ENCODE measurements around the gene C19orf53.
A peak's percentile ranks its signal among the peaks of the same experiment; 100 is the strongest.
"Not testable (repeated sequence)": the region's sequence is repeated elsewhere in the genome, so short reads cannot be mapped to it uniquely, and the experiment has no call there.

The C19orf53 gene

DNA sequence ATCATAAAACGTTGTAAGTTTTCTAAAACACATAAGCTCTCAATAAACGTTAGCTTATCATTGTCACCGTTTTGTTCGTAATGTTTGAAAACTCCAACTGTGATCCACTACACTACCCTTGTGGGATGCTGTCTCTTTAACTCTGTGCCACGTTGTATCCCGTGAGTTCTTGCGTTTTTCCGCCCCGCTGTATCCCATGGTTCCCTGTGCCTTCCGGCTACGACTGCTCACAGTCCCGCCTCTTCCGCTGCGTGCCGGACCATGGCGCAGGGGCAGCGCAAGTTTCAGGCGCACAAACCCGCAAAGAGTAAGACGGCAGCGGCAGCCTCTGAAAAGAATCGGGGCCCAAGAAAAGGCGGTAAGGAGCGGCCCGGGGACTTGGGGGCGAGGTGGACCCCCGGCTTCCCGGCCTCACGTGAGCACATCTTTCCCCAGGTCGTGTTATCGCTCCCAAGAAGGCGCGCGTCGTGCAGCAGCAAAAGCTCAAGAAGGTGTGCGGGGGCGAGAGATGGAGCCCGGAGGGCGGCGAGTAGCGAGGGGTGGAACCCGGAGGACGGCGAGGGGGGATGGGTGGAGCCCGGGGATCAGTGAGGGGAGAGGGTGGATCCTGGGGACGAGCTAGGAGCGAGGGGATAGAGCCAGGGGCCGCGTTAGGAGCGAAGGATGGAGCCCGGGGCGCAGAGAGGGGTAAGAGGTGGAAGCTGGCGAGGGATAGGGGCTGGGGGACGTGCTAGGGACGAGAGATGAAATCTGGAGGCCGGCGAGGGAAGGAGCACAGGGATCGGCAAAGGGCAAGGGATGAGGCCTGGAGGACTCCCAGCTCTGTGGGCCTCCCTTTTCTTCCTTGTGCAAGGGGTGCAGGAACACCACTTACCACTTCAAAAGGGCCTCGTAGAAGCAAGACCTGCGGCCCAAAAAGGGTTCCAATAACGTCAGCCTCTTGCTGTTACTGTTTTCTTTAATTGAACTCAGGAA is at the start of gene C19orf53:
Gene C19orf53 (plus strand): TSS at position 240 of the 975 bp plus-strand sequence. CDS start 22 bp downstream, at position 262.
- peak; percentile 75 for DNase-seq

DNA sequence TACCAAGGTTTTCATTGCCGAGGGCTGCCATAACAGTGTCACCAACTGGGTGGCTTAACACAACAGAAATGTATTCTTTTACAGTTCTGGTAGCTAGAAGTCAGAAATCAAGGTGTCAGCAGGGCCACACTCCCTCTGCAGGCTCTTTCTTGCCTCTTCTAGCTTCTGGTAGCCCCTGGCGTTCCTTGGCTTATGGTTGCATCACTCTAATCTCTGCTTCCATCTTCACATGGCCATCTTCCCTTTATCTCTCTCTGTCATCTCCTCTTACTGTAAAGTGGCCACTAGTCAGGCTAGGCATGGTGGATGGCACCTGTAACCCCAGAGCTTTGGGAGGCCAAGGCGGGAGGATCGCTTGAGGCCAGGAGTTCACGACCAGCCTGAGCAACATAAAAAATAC is 47.9 kb upstream of the C19orf53 start:
- no peak for DNase-seq

DNA sequence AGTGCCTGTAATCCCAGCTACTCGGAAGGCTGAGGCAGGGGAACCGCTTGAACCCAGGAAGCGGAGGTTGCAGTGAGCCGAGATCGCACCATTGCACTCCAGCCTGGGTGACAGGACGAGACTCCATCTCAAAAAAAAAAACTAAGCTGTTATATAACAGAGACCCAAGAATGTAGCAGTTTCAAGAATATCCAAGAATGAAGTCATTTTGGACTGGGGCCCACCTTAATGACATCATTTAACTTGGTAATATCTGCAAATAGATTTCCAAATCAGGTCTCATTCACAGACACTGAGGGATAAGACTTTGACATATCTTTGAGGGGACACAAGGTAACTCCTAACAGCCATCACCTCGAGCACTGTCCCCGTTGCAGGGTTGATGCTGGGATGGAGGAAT is 46.5 kb upstream of the C19orf53 start:
- DNase-seq = no peak

- peak; percentile 16 for DNase-seq
These were observed 44.4 kb upstream of the C19orf53 start for GRCh38 chr19:13729859-13730258.

GRCh38 chr19:13731147-13731964 is 42.9 kb upstream of the C19orf53 start:
- peak; percentile 95 for DNase-seq

DNA sequence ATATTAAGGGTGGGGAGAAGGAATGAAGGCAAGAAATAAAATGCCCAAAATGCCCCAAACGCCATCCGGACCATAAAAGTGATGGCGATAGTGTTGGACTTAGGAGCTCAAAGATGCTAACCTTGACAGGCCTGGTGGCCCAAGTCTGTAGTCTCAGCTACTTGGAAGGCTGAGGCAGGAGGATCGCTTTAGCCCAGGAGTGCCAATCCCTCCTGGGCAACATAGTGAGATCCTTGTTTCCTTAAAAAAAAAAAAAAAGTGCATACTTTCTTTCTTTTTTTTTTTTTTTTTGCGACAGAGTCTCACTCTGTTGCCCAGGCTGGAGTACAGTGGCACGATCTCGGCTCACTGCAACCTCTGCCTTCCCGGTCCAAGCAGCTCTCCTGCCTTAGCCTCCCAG is 41.9 kb upstream of the C19orf53 start:
- DNase-seq = no peak

DNA sequence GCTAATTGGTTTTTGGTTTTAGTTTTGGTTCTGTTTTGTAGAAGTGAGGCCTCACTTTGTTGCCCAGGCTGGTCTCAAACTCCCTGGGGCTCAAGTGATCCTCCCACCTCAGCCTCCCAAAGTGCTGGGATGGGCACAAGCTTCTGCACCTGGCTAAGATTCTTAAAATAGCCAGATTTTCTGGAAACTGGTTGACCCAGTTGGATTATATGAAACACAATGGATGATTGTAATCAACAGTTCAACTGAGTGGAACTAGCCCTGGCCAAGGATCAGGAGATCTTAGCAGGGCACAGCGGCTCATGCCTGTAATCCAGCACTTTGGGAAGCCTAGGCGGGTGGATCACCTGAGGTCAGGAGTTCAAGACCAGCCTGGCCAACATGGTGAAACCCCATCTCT is 39.5 kb upstream of the C19orf53 start:
- DNase-seq = no peak

DNA sequence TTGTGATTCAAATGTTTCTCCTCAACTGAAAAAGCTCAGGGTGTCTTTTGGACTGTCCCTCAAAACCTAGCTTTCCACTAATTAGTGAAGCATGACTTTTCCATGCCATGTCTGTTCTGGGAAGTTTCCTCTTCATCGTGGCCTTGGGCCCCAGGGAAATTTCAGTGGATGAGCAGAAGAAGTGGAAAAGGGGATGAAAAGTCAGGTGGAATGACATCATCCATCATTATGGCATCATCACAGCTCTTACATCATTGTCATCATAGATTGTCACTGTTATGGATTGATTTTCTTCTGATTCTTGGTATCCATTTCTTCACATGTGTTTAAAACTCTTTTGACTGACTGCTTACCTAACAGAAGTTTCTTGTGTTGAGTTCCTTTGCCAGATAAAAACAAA is 36.2 kb upstream of the C19orf53 start:
- no peak for DNase-seq

GRCh38 chr19:13741893-13742292 is 32.4 kb upstream of the C19orf53 start:
- DNase-seq = no peak

GRCh38 chr19:13742756-13743155 is 31.5 kb upstream of the C19orf53 start:
- DNase-seq = no peak

DNA sequence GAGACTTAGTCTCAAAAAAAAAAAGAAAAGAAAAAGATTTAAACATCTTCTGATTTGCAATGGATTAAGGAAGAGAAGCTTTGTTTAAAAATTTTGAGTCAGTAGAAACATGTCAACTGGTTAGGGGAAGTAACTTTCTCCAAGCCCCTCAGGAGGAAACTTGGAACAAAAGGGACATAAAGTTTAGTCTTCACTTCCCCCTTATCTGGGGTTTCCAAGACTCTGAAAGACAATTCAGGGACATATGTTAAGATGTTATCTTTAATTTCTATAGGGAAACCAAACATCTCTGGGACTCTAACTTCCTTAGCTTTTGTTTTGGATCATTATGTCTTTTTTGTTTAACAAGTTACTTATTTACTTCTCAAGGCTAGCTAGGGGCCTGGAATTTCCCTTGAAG is 30.1 kb upstream of the C19orf53 start:
- DNase-seq = no peak

DNA sequence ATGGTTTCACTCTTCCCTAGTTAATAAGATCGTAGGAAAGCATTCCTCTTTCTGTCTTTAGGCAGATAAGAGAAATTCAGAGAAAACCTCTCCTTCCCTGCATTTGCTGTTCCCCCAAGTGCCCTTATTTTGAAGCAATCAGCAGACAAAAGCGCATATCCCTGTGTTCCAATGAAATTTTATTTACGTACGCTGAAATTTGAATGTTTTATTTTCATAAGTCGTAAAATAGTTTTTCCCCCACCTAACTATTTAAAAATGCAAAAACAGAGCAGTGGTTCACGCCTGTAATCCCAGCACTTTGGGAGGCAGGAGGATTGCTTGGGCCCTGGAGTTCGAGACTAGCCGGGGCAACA is 27.2 kb upstream of the C19orf53 start:
- no peak for DNase-seq

- DNase-seq = peak; percentile 39
These were observed 26.0 kb upstream of the C19orf53 start for GRCh38 chr19:13748169-13748828.

GRCh38 chr19:13751436-13751835 is 22.8 kb upstream of the C19orf53 start:
- DNase-seq = no peak

GRCh38 chr19:13753622-13754021 is 20.6 kb upstream of the C19orf53 start:
- not testable (repeated sequence) for DNase-seq

GRCh38 chr19:13756210-13756609 is 18.0 kb upstream of the C19orf53 start:
- no peak for DNase-seq

- no peak for DNase-seq
These were observed 16.2 kb upstream of the C19orf53 start for GRCh38 chr19:13757805-13758772.

- no peak for DNase-seq
These were observed 15.5 kb upstream of the C19orf53 start for GRCh38 chr19:13758795-13759194.

DNA sequence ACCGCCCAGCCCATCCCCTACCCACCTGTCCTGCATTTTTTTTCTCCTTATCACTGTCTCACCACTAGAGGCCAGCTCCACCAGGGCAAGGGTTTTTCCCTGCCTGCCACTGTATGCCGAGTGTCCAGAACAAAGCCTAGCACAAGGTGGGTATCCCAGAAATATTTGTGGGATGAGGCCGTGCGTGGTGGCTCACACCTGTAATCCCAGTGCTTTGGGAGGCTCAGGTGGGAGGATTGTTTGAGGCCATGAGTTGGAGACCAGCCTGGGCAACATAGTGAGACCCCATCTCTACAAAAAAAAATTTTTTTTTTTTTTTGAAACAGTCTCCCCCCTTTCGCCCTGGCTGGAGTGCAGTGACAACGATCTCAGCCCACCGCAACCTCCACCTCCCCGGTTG is 12.8 kb upstream of the C19orf53 start:
- DNase-seq = no peak

DNA sequence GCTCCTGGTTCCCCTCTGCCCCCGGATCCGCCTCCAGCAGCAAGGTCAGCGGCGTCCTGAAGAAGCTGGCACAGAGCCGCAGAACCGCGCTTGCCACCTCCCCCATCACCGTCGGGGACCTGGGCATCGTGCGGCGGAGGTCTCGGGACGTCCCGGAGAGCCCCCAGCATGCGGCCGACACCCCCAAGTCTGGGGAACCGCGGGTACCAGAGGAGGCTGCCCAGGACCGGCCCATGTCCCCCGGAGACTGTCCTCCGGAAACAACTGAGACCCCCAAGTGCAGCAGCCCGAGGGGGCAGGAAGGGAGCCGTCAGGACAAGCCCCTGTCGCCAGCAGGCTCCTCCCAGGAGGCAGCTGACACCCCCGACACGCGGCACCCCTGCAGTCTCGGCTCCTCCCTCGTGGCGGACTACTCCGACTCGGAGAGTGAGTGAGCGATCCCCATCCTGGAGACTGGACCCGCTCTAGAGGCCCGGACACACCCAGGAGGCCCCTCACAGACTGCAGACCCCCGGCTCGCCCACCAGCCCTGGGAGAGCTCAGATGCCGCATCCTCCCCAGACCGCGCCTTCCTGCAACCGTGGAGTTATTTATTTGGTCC is 11.5 kb upstream of the C19orf53 start:
- DNase-seq = no peak

DNA sequence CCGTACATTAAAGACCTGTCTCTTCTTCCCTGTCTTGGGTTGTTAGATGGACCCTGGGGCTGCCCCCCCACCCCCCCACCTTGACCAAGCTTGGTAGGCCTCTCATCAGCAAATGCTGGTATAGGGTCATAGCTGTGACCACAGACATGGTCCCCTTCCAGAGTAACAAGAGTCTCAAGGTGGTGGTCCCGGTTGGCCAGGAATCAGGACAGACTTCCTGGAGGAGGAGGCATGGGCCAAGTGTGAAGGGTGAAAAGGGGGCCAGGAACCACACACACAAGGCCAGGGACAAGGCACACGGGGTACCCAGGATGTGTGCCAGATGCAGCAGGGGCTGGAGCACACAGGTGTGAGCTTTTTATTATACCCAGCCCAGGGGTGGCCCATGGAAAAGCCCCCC is 11.0 kb upstream of the C19orf53 start:
- DNase-seq = no peak

Data from KG1 (cell line).